ENCODE results near the gene CAPN11.

GRCh38 chr6:44152533-44152932 lies 6.1 kb upstream of the CAPN11 start:
- TF ChIP-seq POLR2A (conservative IDR thresholded peaks at IDR 0.05) (no peak), BCL6 (CRISPR knock-in tag; IDR thresholded peaks at IDR 0.05) (no peak), FOS (IDR thresholded peaks at IDR 0.05; ENCODE audit: extremely low read depth, insufficient read length) (no peak), ZNF512 (tag; IDR thresholded peaks at IDR 0.05) (no peak), TCF3 (CRISPR knock-in tag; IDR thresholded peaks at IDR 0.05) (no peak), NR3C1 (CRISPR knock-in tag; IDR thresholded peaks at IDR 0.05) (no peak), ATF2 (CRISPR knock-in tag; IDR thresholded peaks at IDR 0.05) (no peak)

Data from K562 (cell line).